Fibroblast of lung (primary cell): ENCODE results near the gene DLL1.

ENCODE experiments used
- EZH2 ChIP-seq: IDR thresholded peaks from 2 replicates; pipeline ENCODE4 v1.5.1; 2012; ENCODE audit warnings: low read length, control low read depth, mild to moderate bottlenecking; ENCODE audit errors: missing control alignments
- TF ChIP-seq, protein P1 (sequence below), 2 donors: IDR thresholded peaks in 1 of 2; conservative IDR thresholded peaks in 1 of 2; 1 replicate in 1 of 2; 2 replicates in 1 of 2; pipeline ENCODE4 v1.5.1; 2011 to 2012; ENCODE audit warnings: low read length in 2 of 2, control low read depth in 1 of 2, inconsistent platforms in 1 of 2, low read depth in 1 of 2, mild to moderate bottlenecking in 1 of 2

DNA sequence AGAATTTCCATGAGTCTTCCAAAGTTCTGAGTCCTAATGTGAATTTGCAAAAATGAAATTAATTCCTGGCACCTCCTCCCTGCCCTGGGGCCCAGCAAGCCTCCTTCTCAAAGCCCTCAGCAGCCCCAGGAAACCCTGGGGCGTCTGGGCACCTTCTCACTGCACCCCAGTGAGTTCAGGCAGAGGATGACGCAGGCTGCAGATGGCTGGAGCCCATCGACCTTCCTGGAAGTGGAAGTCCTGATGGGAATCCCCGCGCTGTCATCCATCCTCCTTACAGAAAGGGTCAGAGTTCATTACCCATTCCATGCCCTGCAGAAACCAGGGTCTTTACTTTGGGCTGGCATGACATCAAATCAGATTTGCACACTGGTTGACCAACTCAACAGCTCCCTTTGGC is 31.6 kb downstream of the DLL1 start:
- TF ChIP-seq, protein P1, sequence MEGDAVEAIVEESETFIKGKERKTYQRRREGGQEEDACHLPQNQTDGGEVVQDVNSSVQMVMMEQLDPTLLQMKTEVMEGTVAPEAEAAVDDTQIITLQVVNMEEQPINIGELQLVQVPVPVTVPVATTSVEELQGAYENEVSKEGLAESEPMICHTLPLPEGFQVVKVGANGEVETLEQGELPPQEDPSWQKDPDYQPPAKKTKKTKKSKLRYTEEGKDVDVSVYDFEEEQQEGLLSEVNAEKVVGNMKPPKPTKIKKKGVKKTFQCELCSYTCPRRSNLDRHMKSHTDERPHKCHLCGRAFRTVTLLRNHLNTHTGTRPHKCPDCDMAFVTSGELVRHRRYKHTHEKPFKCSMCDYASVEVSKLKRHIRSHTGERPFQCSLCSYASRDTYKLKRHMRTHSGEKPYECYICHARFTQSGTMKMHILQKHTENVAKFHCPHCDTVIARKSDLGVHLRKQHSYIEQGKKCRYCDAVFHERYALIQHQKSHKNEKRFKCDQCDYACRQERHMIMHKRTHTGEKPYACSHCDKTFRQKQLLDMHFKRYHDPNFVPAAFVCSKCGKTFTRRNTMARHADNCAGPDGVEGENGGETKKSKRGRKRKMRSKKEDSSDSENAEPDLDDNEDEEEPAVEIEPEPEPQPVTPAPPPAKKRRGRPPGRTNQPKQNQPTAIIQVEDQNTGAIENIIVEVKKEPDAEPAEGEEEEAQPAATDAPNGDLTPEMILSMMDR (conservative IDR thresholded peaks at IDR 0.05 in 1 of 2, IDR thresholded peaks at IDR 0.05 in 1 of 2; ENCODE audit: low read depth in 1 of 2, low read length in 2 of 2), result no peak
- TF ChIP-seq EZH2, result no peak
